Breast epithelium (tissue), 4 donors: ENCODE results near the gene FUCA1. TPM values are rescaled to one million over a fixed set of nuclear protein-coding genes. Genes with fewer than 3 reads are reported as not detected.
"Not testable (repeated sequence)": the region's sequence is repeated elsewhere in the genome, so short reads cannot be mapped to it uniquely, and the experiment has no call there.

Experiments used
- DNase-seq, 2 donors: peaks; one replicate each; pipeline ENCODE4 v3.0.0-alpha.2; 2019; ENCODE audit warnings: low spot score in 2 of 2
- H3K27ac ChIP-seq, 2 donors: fragments of 200-600 bp; sonication (generic) in 1 of 2; one replicate each; pipeline ENCODE4 v1.5.1; 2016 to 2019; ENCODE audit warnings: mild to moderate bottlenecking in 1 of 2
- H3K27me3 ChIP-seq, 2 donors: fragments of 200-600 bp; sonication (generic) in 1 of 2; one replicate each; pipeline versions ENCODE4 v1.5.1 to v1.6.0; 2017 to 2019; ENCODE audit warnings: control low read depth in 1 of 2, mild to moderate bottlenecking in 1 of 2
- H3K36me3 ChIP-seq: fragments of 200-600 bp; one replicate; pipeline ENCODE4 v1.5.1; 2019
- H3K4me1 ChIP-seq, 2 donors: fragments of 200-600 bp; sonication (generic); one replicate each; pipeline ENCODE4 v1.5.1; 2016 to 2019; ENCODE audit warnings: control low read depth in 1 of 2
- H3K4me3 ChIP-seq, 3 donors: fragments of 200-600 bp; sonication (generic); 1 replicate in 2 of 3; 2 replicates in 1 of 3; pipeline ENCODE4 v1.5.1; 2016 to 2019; ENCODE audit warnings: mild to moderate bottlenecking in 3 of 3, moderate library complexity in 2 of 3
- H3K9me3 ChIP-seq, 2 donors: fragments of 200-600 bp; sonication (generic) in 1 of 2; one replicate each; pipeline ENCODE4 v1.5.1; 2016 to 2019; ENCODE audit warnings: control low read depth in 1 of 2
- POLR2A ChIP-seq: fragments of 450-650 bp; IDR thresholded peaks from one replicate; pipeline ENCODE4 v1.6.1; 2016; ENCODE audit warnings: antibody characterized with exemption, mild to moderate bottlenecking, moderate library complexity
- POLR2AphosphoS5 ChIP-seq, 3 donors: sonication (generic); formaldehyde crosslinking; IDR thresholded peaks; one replicate each; pipeline ENCODE4 v1.6.1; 2017; ENCODE audit warnings: antibody characterized with exemption in 3 of 3
- intact Hi-C: fragments of 100-400 bp; cut with DNase I; formaldehyde crosslinking; loops from one replicate; pipeline ENCODE4 v1.15.1; 2023; ENCODE audit warnings: low total_unique reads
- total RNA-seq, 3 donors: library from RNA; depleted of rRNA; stranded (reverse); fragments of >200 nt; gene quantifications; one replicate each; pipeline ENCODE4 v1.1.0, GENCODE V29; 2016
- TF ChIP-seq, protein P1 (sequence below), 3 donors: fragments of 450-650 bp; IDR thresholded peaks; one replicate each; pipeline ENCODE4 v1.5.1; 2016 to 2017; ENCODE audit warnings: antibody characterized with exemption in 3 of 3, mild to moderate bottlenecking in 3 of 3, moderate library complexity in 3 of 3

FUCA1 gene
- total RNA-seq, 3 donors from 2014 or later, result 26.9 to 45.3 (median 44.2) TPM

DNA sequence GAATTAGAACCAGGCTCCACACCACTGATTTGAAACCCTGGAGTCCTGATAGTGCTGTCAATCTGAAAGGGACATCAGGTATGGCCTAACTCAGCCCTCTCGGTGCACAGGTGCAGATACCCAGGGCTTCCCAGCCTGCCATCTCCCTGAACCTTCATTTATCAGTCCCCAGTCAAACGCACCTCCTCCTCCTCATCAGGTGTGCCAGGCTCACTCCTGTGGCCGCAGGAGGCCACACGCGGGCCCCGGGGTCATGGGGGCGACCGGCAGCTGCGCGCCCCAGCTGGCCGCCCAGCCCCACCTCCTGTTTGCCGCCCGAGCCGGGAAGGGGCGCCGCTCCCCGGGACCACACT lies 572 bp downstream of the FUCA1 start:
- H3K9me3 ChIP-seq, result no peaks in the 10 kb centered on the region
- peak overlapping the region; percentile 62 to 65 for H3K27ac ChIP-seq
- intact Hi-C loops, result no loop called here

DNA sequence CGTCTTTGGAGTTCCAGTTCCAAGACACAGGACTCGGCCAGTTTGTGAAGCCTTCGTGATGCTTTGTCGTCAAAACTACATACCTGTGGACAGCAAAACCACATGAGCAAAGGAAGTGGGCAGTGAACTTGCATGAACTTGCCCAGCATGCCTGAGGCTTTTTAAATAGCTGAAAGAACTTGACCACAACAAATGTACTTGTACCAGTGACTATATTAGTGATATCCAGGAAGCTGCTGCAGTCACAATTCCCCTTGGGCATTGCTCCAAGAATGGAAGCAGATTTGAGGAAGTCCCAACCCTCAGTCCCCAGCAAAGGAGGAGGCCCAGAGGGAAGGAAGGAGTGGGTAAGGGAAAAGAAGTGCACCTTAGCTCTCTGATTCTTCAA lies 2.6 kb downstream of the FUCA1 start:
- Histone ChIP-seq H3K4me3 (peak overlapping the region in 1 of 3 donors; percentile 7), H3K27me3 (no peaks in the 10 kb centered on the region), H3K36me3 (no peaks in the 10 kb centered on the region), H3K27ac (peak overlapping the region; percentile 48 to 69), H3K4me1 (no peaks in the 10 kb centered on the region), H3K9me3 (no peaks in the 10 kb centered on the region)
- intact Hi-C loops, result no loop called here
- TF ChIP-seq POLR2AphosphoS5 (IDR thresholded peaks at IDR 0.05), result peak in 1 of 3 donors; percentile 48
- TF ChIP-seq POLR2A, result no peak
- TF ChIP-seq, protein P1, sequence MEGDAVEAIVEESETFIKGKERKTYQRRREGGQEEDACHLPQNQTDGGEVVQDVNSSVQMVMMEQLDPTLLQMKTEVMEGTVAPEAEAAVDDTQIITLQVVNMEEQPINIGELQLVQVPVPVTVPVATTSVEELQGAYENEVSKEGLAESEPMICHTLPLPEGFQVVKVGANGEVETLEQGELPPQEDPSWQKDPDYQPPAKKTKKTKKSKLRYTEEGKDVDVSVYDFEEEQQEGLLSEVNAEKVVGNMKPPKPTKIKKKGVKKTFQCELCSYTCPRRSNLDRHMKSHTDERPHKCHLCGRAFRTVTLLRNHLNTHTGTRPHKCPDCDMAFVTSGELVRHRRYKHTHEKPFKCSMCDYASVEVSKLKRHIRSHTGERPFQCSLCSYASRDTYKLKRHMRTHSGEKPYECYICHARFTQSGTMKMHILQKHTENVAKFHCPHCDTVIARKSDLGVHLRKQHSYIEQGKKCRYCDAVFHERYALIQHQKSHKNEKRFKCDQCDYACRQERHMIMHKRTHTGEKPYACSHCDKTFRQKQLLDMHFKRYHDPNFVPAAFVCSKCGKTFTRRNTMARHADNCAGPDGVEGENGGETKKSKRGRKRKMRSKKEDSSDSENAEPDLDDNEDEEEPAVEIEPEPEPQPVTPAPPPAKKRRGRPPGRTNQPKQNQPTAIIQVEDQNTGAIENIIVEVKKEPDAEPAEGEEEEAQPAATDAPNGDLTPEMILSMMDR (IDR thresholded peaks at IDR 0.05), result no peak
- DNase-seq, result peak; percentile 54 to 90

More for the DNA sequence above, 572 bp downstream of the FUCA1 start:
- H3K27me3 ChIP-seq, result no peaks in the 10 kb centered on the region
- no peaks in the 10 kb centered on the region for H3K36me3 ChIP-seq
- no peaks in the 10 kb centered on the region for H3K4me1 ChIP-seq
- TF ChIP-seq POLR2AphosphoS5 (IDR thresholded peaks at IDR 0.05) (no peak), POLR2A (no peak)
- TF ChIP-seq, protein P1 (IDR thresholded peaks at IDR 0.05), result no peak
- H3K4me3 ChIP-seq, result peak overlapping the region; percentile 70 to 82 (median 79)
- DNase-seq, result no peak

DNA sequence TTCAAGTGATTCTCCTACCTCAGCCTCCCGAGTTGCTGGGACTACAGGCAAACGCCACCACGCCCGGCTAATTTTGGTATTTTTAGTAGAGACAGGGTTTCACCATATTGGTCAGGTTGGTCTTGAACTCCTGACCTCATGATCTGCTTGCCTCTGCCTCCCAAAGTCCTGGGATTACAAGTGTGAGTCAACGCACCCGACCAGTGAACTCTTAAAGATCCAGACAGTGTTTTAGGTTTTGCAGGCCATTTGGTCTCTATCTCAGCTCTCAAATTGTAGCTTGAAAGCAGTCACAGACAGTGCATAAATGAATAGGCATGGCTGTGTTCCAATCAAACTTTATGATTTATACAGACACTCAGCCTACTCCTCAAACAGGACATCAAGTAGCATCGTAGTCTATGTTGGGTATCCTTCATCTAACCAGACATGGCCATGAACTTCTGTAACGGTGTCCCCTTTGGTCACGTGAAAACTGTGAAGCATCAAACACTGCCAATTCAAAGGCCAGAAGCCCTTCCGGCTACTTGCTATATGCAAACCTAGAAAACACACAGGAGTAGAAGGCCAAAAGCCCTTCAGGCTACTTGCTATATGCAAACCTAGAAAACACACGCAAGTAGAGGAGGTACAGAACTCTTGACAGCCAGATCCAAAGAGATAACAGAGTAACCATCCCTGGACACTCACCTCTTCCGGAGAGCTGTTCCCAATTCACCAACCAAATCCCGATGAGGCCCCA lies 3.1 kb downstream of the FUCA1 start:
- no peak overlapping the region for H3K4me3 ChIP-seq
- H3K4me1 ChIP-seq, result no peaks in the 10 kb centered on the region
- H3K27me3 ChIP-seq, result no peaks in the 10 kb centered on the region
- H3K9me3 ChIP-seq, result no peaks in the 10 kb centered on the region
- no peaks in the 10 kb centered on the region for H3K36me3 ChIP-seq
- H3K27ac ChIP-seq, result peak overlapping the region; percentile 48 to 69
- intact Hi-C loops, result no loop called here
- TF ChIP-seq, protein P1 (IDR thresholded peaks at IDR 0.05), result no peak
- DNase-seq, result no peak

DNA sequence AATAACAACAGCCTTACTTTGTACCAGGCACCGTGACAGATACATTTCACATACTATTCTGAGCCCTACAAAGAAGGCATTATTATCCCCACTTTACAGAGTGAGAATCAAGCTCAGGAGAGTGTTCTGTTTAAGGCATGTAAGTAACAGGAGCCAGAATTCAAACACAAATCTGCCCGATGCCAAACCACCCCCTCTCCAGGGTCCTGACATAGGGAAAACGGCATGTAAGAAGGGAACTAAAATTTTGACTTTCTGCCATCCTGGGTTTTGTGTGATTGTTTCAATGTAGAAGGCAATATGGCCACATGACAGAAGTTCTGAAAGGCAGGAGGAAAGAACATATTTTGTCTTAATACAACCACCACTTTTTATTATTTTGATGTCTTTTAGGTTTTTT lies 5.5 kb downstream of the FUCA1 start:
- H3K4me3 ChIP-seq, result no peak overlapping the region
- no peaks in the 10 kb centered on the region for H3K27me3 ChIP-seq
- no peak for TF ChIP-seq POLR2AphosphoS5 (IDR thresholded peaks at IDR 0.05)
- TF ChIP-seq, protein P1 (IDR thresholded peaks at IDR 0.05), result no peak
- TF ChIP-seq POLR2A, result no peak
- no peak overlapping the region for H3K27ac ChIP-seq
- H3K4me1 ChIP-seq, result no peaks in the 10 kb centered on the region
- no peak for DNase-seq
- intact Hi-C loops, result no loop called here
- H3K9me3 ChIP-seq, result no peaks in the 10 kb centered on the region
- no peaks in the 10 kb centered on the region for H3K36me3 ChIP-seq

DNA sequence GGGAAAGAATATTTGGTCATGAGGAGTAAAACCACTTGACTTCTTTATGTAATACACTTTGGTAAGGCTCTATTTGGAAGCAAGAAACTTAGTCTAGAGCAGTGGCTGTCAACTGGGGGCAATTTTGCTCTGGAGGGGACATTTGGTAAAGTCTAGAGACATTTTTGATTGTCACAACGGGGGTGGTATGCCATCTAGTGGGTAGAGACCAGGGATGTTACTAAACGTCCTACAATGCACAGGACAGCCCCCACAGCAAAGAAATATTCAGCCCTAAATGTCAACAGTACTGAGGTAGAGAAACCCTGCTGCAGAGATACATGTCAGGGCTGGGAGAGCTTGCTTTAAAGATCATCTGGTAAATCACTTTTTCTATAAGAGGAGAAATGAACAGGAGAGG lies 13.5 kb downstream of the FUCA1 start:
- Histone ChIP-seq H3K4me3 (no peak overlapping the region), H3K27me3 (no peaks in the 10 kb centered on the region), H3K4me1 (no peaks in the 10 kb centered on the region), H3K36me3 (no peaks in the 10 kb centered on the region), H3K27ac (no peak overlapping the region), H3K9me3 (no peaks in the 10 kb centered on the region)
- no peak for DNase-seq
- TF ChIP-seq, protein P1 (IDR thresholded peaks at IDR 0.05), result no peak
- TF ChIP-seq POLR2A, result no peak
- TF ChIP-seq POLR2AphosphoS5 (IDR thresholded peaks at IDR 0.05), result no peak
- intact Hi-C loops, result no loop called here

DNA sequence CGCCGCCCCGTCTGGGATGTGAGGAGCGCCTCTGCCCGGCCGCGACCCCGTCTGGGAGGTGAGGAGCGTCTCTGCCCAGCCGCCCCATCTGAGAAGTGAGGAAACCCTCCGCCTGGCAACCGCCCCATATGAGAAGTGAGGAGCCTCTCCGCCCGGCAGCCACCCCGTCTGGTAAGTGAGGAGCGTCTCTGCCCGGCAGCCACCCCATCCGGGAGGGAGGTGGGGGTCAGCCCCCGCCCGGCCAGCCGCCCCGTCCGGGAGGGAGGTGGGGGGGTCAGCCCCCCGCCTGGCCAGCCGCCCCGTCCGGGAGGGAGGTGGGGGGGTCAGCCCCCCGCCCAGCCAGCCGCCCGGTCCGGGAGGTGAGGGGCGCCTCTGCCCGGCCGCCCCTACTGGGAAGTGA lies 15.0 kb downstream of the FUCA1 start:
- intact Hi-C loops, H3K4me1 ChIP-seq, H3K27me3 ChIP-seq, H3K27ac ChIP-seq, DNase-seq, H3K36me3 ChIP-seq, H3K9me3 ChIP-seq, H3K4me3 ChIP-seq: not testable (repeated sequence)

DNA sequence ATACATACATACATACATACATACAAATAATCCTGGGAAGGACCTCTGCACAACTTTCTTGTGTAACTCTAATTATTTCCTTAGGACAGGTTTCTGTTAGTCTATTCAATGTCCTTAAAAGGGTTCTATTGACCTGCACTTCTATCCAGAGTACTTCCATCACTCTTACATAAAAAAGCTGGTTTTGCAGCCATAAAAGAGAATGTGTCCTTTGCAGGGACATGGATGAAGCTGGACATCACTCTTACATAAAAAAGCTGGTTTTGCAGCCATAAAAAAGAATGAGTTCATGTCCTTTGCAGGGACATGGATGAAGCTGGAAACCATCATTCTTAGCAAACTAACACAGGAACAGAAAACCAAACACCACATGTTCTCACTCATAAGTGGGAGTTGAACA lies 16.7 kb downstream of the FUCA1 start:
- H3K36me3 ChIP-seq, intact Hi-C loops, H3K9me3 ChIP-seq, H3K4me1 ChIP-seq, H3K4me3 ChIP-seq, H3K27ac ChIP-seq, H3K27me3 ChIP-seq, DNase-seq: not testable (repeated sequence)
